Lower lobe of right lung (tissue), 2 donors: ENCODE measurements around the gene NCAM2. TPM values are rescaled to one million over a fixed set of nuclear protein-coding genes. Genes with fewer than 3 reads are reported as not detected.

ENCODE experiments used
- ATAC-seq, 2 donors: fragments of 200-7000 bp; cut with Tn5 transposase; one replicate each; pipeline ENCODE4 v1.9.1; 2020 to 2022; ENCODE audit warnings: mild to moderate bottlenecking in 2 of 2, moderate library complexity in 2 of 2
- DNase-seq: peaks from one replicate; pipeline ENCODE4 v3.0.0-alpha.2; 2020
- H3K27ac ChIP-seq: fragments of 200-600 bp; one replicate; pipeline ENCODE4 v1.8.0; 2022
- H3K27me3 ChIP-seq: fragments of 200-600 bp; one replicate; pipeline ENCODE4 v1.8.0; 2022; ENCODE audit warnings: low read depth
- H3K36me3 ChIP-seq: fragments of 200-600 bp; one replicate; pipeline ENCODE4 v1.8.0; 2022; ENCODE audit warnings: mild to moderate bottlenecking
- H3K4me1 ChIP-seq: fragments of 200-600 bp; one replicate; pipeline ENCODE4 v1.8.0; 2022
- H3K4me3 ChIP-seq: fragments of 200-600 bp; one replicate; pipeline ENCODE4 v1.8.0; 2022; ENCODE audit warnings: mild to moderate bottlenecking
- H3K9me3 ChIP-seq: fragments of 200-600 bp; one replicate; pipeline ENCODE4 v1.8.0; 2022
- intact Hi-C: fragments of 100-400 bp; cut with DNase I; formaldehyde crosslinking; loops from one replicate; pipeline ENCODE4 v1.11.0; 2022
- total RNA-seq: library from RNA; stranded (reverse); fragmentation: NEBNext Ultra II Directional; extraction: Animal tissue kit (Norgen Biotek cat#: 25700); gene quantifications from one replicate; pipeline ENCODE4 v1.2.1, GENCODE V29; 2021
- TF ChIP-seq, protein P1 (sequence below): fragments of 200-600 bp; IDR thresholded peaks from one replicate; pipeline ENCODE4 v1.8.0; 2022; ENCODE audit warnings: antibody characterized with exemption, mild to moderate bottlenecking
- donor health status: DM: no; HTN: yes; CAD: no; lungs with severe emphysema.

The NCAM2 gene
- total RNA-seq, 1 donor from 2014 or later = 8.8 TPM

DNA sequence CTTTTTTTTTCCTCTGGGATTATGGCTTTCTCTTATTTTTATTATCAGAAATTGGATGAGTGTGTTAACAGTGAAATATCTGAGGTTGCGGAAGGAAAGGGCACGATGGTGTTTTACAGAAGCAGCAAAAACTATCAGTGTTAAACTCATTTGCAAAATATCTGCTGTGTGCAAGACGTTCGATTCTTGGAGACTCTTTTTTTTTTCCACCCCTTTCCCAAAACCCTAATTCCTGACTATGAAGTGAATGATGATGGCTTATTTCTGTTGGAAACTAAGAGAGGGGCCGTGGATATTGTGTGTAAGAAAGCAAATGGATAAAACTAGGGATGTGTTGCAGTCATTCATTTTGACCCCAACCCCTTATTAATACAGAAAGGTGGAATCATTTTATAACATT is 677 bp downstream of the NCAM2 start:
- H3K4me1 ChIP-seq = peaks cover 14% of the 10 kb centered on the region
- intact Hi-C loops = no loop called here
- H3K4me3 ChIP-seq = peak overlapping the region; percentile 65
- TF ChIP-seq, protein P1, sequence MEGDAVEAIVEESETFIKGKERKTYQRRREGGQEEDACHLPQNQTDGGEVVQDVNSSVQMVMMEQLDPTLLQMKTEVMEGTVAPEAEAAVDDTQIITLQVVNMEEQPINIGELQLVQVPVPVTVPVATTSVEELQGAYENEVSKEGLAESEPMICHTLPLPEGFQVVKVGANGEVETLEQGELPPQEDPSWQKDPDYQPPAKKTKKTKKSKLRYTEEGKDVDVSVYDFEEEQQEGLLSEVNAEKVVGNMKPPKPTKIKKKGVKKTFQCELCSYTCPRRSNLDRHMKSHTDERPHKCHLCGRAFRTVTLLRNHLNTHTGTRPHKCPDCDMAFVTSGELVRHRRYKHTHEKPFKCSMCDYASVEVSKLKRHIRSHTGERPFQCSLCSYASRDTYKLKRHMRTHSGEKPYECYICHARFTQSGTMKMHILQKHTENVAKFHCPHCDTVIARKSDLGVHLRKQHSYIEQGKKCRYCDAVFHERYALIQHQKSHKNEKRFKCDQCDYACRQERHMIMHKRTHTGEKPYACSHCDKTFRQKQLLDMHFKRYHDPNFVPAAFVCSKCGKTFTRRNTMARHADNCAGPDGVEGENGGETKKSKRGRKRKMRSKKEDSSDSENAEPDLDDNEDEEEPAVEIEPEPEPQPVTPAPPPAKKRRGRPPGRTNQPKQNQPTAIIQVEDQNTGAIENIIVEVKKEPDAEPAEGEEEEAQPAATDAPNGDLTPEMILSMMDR = no peak
- peaks cover 11% of the 10 kb centered on the region for H3K27me3 ChIP-seq
- no peaks in the 10 kb centered on the region for H3K36me3 ChIP-seq
- ATAC-seq = no peak
- no peak overlapping the region for H3K27ac ChIP-seq
- no peak for DNase-seq
- H3K9me3 ChIP-seq = no peaks in the 10 kb centered on the region

DNA sequence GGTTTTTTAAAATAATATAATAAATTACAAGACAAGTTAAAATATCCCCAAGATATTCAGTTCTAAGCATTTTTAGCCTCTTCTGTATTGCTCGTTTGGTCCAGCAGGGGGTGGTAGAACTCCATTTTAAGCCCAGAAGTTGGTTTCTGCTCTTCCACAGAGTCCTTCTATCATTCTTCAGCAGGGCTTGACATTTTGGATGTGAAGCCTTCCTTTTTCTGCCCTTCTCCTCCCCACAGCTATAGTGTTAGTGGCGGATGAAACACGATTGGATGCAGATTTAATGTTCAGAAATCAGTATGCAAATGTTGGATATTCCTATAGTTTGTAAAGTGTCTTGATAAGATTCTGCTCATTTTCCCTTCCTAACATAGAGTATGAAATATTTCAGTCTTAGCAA is 1.4 kb downstream of the NCAM2 start:
- Histone ChIP-seq H3K4me3 (no peak overlapping the region), H3K27me3 (peaks cover 11% of the 10 kb centered on the region), H3K36me3 (no peaks in the 10 kb centered on the region), H3K4me1 (peaks cover 14% of the 10 kb centered on the region), H3K27ac (no peak overlapping the region), H3K9me3 (no peaks in the 10 kb centered on the region)
- TF ChIP-seq, protein P1 = peak; percentile 68
- DNase-seq (no peak), ATAC-seq (no peak)
- intact Hi-C loops = no loop called here

DNA sequence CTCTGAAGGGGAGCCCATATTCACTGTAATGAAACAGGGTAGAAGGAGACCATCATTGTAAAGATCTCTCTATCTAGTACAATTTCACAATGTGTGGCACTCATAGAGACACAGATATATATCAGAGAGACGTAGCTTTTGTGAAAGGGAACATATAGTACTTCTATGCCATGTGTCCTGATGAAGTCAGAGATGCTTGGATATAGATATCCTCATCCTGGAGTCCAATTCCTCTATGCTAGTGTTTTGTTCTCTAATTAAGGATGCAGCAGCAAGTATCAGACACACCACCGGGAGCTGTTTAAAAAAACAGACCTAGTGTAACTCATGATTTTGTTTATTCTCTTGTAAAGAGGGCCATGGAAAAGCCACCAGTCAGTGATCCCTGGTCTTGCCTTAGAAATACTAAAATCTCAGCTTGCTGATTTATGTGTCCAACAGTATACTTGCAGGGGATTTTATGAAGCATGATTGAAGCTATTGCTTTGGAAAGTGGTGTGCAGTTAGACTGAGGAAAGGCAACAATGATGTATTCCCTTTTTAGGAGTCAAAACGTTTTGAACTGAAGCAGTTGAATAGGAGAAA is 2.5 kb downstream of the NCAM2 start:
- no peak for ATAC-seq
- no peak for DNase-seq
- intact Hi-C loops = no loop called here
- TF ChIP-seq, protein P1 = no peak
- Histone ChIP-seq H3K27ac (no peak overlapping the region), H3K4me1 (peaks cover 14% of the 10 kb centered on the region), H3K27me3 (peaks cover 11% of the 10 kb centered on the region), H3K4me3 (no peak overlapping the region), H3K9me3 (no peaks in the 10 kb centered on the region), H3K36me3 (no peaks in the 10 kb centered on the region)

DNA sequence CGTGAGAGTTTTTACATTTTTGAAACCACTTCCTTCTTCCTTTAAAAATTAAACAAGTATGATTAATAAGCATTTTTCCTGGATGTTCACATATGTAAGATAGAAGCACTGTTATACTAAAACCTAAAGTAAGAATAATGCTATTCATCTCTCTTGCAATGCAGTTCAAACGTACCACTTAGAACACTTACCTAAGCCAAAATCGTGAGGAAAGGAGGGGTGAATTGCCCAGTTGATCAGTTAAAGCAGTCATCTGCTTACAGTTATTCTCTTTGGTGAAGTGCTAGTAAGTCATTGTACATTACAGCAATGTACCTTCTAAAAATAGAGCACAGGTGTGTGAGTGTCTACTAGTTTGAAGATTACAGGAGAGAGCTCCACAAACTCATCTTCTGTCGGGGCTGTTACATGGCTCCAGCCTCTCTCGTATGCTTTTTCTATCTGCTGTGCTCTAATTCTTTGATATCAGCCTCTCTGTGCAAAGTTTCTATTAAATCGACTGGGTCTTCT is 3.4 kb downstream of the NCAM2 start:
- intact Hi-C loops = no loop called here

DNA sequence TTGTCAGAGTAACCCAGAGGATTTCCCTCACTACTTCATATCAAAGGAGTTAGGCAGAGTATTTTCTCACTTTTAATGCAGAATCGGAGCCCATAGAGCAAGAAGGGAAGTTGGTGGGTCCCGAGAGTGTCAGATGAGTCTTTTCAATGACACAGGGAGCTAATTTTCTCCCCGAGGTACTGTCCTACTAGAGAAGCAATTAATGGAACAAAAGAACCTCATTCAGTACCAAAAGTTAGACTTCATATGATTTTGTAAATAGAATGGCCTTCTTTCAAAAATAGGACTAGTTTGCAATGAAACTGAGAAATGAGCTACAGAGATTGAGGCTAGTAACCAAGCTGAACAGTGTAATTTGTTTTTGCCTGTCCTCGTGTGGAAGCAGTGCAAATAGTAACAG is 3.9 kb downstream of the NCAM2 start:
- intact Hi-C loops = no loop called here
- no peak overlapping the region for H3K4me3 ChIP-seq
- no peaks in the 10 kb centered on the region for H3K36me3 ChIP-seq
- H3K27ac ChIP-seq = no peak overlapping the region
- no peaks in the 10 kb centered on the region for H3K9me3 ChIP-seq
- H3K4me1 ChIP-seq = peaks cover 8% of the 10 kb centered on the region
- TF ChIP-seq, protein P1 = no peak
- DNase-seq (no peak), ATAC-seq (no peak)
- H3K27me3 ChIP-seq = peaks cover 3% of the 10 kb centered on the region

More for the DNA sequence above, 3.4 kb downstream of the NCAM2 start:
- H3K9me3 ChIP-seq = no peaks in the 10 kb centered on the region
- no peak overlapping the region for H3K27ac ChIP-seq
- DNase-seq (no peak), ATAC-seq (no peak)
- TF ChIP-seq, protein P1 = no peak
- no peak overlapping the region for H3K4me3 ChIP-seq
- peaks cover 8% of the 10 kb centered on the region for H3K27me3 ChIP-seq
- H3K36me3 ChIP-seq = no peaks in the 10 kb centered on the region
- peaks cover 13% of the 10 kb centered on the region for H3K4me1 ChIP-seq
